ENCODE results near the gene DEPDC1. TPM values are rescaled to one million over a fixed set of nuclear protein-coding genes. Genes with fewer than 3 reads are reported as not detected.

DEPDC1 gene
- total RNA-seq, 4 donors from 2014 or later = 0.19 to 0.96 TPM; not detected in 2

Small RNAs within 50 kb of the gene (small RNA-seq; reads per million reads assigned to genes)
- not detected for gene TXNP2

Other genes starting within 250 kb of the DEPDC1 start
- gene RPE65, start 47.1 kb downstream of the DEPDC1 start, total RNA-seq = not detected